Breast epithelium (tissue), 4 donors: Measurements from ENCODE around the gene LMNTD1. TPM values are rescaled to one million over a fixed set of nuclear protein-coding genes. Genes with fewer than 3 reads are reported as not detected.

Experiments
- DNase-seq, 2 donors: peaks; one replicate each; pipeline ENCODE4 v3.0.0-alpha.2; 2019; ENCODE audit warnings: low spot score in 2 of 2
- H3K27ac ChIP-seq, 2 donors: fragments of 200-600 bp; sonication (generic) in 1 of 2; one replicate each; pipeline ENCODE4 v1.5.1; 2016 to 2019; ENCODE audit warnings: mild to moderate bottlenecking in 1 of 2
- H3K27me3 ChIP-seq, 2 donors: fragments of 200-600 bp; sonication (generic) in 1 of 2; one replicate each; pipeline versions ENCODE4 v1.5.1 to v1.6.0; 2017 to 2019; ENCODE audit warnings: control low read depth in 1 of 2, mild to moderate bottlenecking in 1 of 2
- H3K36me3 ChIP-seq: fragments of 200-600 bp; one replicate; pipeline ENCODE4 v1.5.1; 2019
- H3K4me1 ChIP-seq, 2 donors: fragments of 200-600 bp; sonication (generic); one replicate each; pipeline ENCODE4 v1.5.1; 2016 to 2019; ENCODE audit warnings: control low read depth in 1 of 2
- H3K4me3 ChIP-seq, 3 donors: fragments of 200-600 bp; sonication (generic); 1 replicate in 2 of 3; 2 replicates in 1 of 3; pipeline ENCODE4 v1.5.1; 2016 to 2019; ENCODE audit warnings: mild to moderate bottlenecking in 3 of 3, moderate library complexity in 2 of 3
- H3K9me3 ChIP-seq, 2 donors: fragments of 200-600 bp; sonication (generic) in 1 of 2; one replicate each; pipeline ENCODE4 v1.5.1; 2016 to 2019; ENCODE audit warnings: control low read depth in 1 of 2
- CTCF ChIP-seq, 3 donors: fragments of 450-650 bp; IDR thresholded peaks; one replicate each; pipeline ENCODE4 v1.5.1; 2016 to 2017; ENCODE audit warnings: antibody characterized with exemption in 3 of 3, mild to moderate bottlenecking in 3 of 3, moderate library complexity in 3 of 3
- POLR2A ChIP-seq: fragments of 450-650 bp; IDR thresholded peaks from one replicate; pipeline ENCODE4 v1.6.1; 2016; ENCODE audit warnings: antibody characterized with exemption, mild to moderate bottlenecking, moderate library complexity
- POLR2AphosphoS5 ChIP-seq, 3 donors: sonication (generic); formaldehyde crosslinking; IDR thresholded peaks; one replicate each; pipeline ENCODE4 v1.6.1; 2017; ENCODE audit warnings: antibody characterized with exemption in 3 of 3
- intact Hi-C: fragments of 100-400 bp; cut with DNase I; formaldehyde crosslinking; loops from one replicate; pipeline ENCODE4 v1.15.1; 2023; ENCODE audit warnings: low total_unique reads
- total RNA-seq, 3 donors: library from RNA; depleted of rRNA; stranded (reverse); fragments of >200 nt; gene quantifications; one replicate each; pipeline ENCODE4 v1.1.0, GENCODE V29; 2016

Gene LMNTD1
- total RNA-seq, 3 donors from 2014 or later = not detected

DNA sequence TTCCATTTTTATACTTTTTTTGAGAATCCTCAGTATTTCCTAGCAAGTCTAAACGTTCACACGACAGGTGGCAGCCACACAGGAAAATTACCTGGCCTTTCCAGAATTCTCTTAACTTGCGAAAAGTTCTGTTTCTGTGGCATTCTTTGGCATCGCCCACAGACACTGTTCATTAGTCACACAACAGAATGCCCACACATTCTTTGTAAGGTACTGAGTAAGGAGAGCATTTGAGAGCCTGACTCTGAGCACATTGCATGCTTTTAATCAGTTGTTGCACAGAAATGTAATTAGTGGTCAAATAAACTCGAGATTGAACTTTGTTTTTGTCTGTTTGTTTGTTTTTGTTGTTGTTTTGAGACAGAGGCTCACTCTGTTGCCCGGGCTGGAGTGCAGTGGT, 52.4 kb downstream of the LMNTD1 start:
- intact Hi-C loops = no loop called here
- H3K9me3 ChIP-seq = no peaks in the 10 kb centered on the region
- H3K36me3 ChIP-seq = no peaks in the 10 kb centered on the region
- no peaks in the 10 kb centered on the region for H3K27me3 ChIP-seq
- DNase-seq = no peak
- H3K4me1 ChIP-seq = no peaks in the 10 kb centered on the region
- no peak overlapping the region for H3K27ac ChIP-seq
- TF ChIP-seq POLR2AphosphoS5 (IDR thresholded peaks at IDR 0.05) (no peak), POLR2A (no peak), CTCF (IDR thresholded peaks at IDR 0.05) (no peak)
- H3K4me3 ChIP-seq = no peak overlapping the region

DNA sequence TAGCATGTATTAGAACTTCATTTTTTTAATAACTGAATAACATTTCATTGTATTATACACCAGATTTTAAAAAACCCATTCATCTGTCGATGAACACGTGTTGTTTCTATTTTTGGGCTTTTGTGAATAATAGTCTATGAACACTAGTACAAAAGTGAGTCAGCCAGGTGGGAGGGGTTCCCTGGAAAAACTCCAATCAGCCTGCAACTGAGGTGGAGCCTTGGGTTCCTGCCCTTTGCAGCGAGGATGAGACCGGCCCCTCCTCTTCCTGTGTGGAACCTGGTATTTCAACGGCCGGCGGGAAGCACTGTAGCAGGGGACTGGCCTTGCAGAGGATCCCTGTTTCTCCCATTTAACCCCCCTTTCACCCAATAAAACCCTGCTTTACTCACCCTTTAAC, 56.1 kb downstream of the LMNTD1 start:
- no peaks in the 10 kb centered on the region for H3K36me3 ChIP-seq
- DNase-seq = no peak

DNA sequence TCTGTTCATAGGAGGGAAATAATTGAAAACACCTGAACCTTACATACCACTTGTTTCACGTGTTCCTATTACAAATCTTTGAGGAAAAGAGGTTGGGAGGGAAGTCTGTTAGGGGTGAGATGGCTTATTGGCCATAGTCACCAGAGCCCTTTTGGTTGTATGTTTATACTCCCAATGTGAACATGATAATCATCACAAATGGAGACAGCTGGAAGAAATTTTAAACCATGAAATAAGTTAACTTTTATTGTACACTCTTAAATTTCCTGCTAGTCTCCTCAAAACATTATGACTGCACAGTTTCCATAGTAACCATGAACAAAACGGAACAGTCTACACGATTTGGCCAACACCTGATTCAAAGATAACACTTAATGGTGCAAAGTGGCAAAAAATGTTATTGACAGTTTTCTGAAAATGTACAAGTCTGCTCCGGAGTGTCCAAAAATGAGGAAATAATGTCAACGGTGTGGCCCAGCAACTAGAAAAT, 56.9 kb downstream of the LMNTD1 start:
- no peak for DNase-seq
- H3K4me3 ChIP-seq = no peak overlapping the region
- H3K27ac ChIP-seq = no peak overlapping the region
- no peaks in the 10 kb centered on the region for H3K9me3 ChIP-seq
- no peaks in the 10 kb centered on the region for H3K4me1 ChIP-seq
- intact Hi-C loops = no loop called here
- TF ChIP-seq CTCF (IDR thresholded peaks at IDR 0.05) = no peak
- no peaks in the 10 kb centered on the region for H3K36me3 ChIP-seq
- no peaks in the 10 kb centered on the region for H3K27me3 ChIP-seq

More for the DNA sequence above, 56.1 kb downstream of the LMNTD1 start:
- H3K27me3 ChIP-seq = no peaks in the 10 kb centered on the region
- no peak overlapping the region for H3K27ac ChIP-seq
- intact Hi-C loops = no loop called here
- H3K4me3 ChIP-seq = no peak overlapping the region
- no peaks in the 10 kb centered on the region for H3K9me3 ChIP-seq
- TF ChIP-seq POLR2A (no peak), POLR2AphosphoS5 (IDR thresholded peaks at IDR 0.05) (no peak), CTCF (IDR thresholded peaks at IDR 0.05) (no peak)
- no peaks in the 10 kb centered on the region for H3K4me1 ChIP-seq

DNA sequence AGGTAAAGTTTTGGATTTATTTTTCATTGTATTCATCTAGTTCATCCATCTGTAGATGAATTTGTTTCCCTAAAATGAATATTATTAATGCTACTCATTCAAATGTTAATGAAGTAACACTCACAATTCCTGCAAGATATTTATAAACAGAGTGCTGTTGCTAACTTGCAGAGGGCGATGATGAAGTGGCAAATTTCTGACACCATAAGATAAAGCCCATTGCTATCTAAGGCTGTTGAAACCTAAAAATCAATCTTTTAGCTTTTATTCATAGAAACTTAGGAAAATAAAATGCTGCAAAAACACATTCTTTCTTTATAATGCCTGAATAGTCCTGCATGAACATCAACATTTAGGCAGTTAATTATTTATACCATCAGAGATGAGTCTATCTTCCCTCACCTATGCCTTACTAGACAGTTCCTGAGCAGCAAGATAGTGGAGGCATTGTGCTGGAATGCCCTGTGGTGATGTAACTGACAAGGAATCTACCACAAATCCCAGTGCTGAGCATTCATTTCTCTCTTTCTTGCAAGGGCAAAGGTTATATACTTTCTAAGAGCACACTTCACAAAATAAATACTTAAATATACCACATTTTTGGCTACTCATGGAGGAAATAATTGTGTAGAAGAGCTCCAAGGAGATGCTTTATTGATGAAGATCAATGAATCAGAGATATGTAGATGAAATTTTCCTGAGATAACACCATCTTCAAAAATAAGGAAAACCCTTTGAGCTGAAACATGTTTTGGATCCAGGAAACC, 57.6 kb downstream of the LMNTD1 start:
- H3K36me3 ChIP-seq = no peaks in the 10 kb centered on the region
- H3K9me3 ChIP-seq = no peaks in the 10 kb centered on the region
- no peaks in the 10 kb centered on the region for H3K4me1 ChIP-seq
- H3K4me3 ChIP-seq = no peak overlapping the region
- H3K27ac ChIP-seq = no peak overlapping the region
- TF ChIP-seq POLR2A = no peak
- intact Hi-C loops = no loop called here
- DNase-seq = no peak
- H3K27me3 ChIP-seq = no peaks in the 10 kb centered on the region

- Histone ChIP-seq H3K4me3 (no peak overlapping the region), H3K36me3 (no peaks in the 10 kb centered on the region), H3K9me3 (no peaks in the 10 kb centered on the region), H3K27me3 (no peaks in the 10 kb centered on the region), H3K27ac (no peak overlapping the region), H3K4me1 (no peaks in the 10 kb centered on the region)
- no peak for DNase-seq
- no peak for TF ChIP-seq POLR2AphosphoS5 (IDR thresholded peaks at IDR 0.05)
- TF ChIP-seq CTCF (IDR thresholded peaks at IDR 0.05) = no peak
- no peak for TF ChIP-seq POLR2A
- intact Hi-C loops = no loop called here
These were observed 58.2 kb downstream of the LMNTD1 start for GRCh38 chr12:25494926-25495325.
